ENCODE results near the gene SYNE3. TPM values are rescaled to one million over a fixed set of nuclear protein-coding genes. Genes with fewer than 3 reads are reported as not detected.

SYNE3 gene
- total RNA-seq, 4 donors from 2014 or later: 4.9 to 36.1 (median 15.2) TPM

GRCh38 chr14:95551435-95551834, 35.0 kb upstream of the SYNE3 start:
- Histone ChIP-seq H3K36me3 (no peaks in the 10 kb centered on the region), H3K27ac (no peak overlapping the region), H3K27me3 (no peaks in the 10 kb centered on the region), H3K9me3 (no peaks in the 10 kb centered on the region), H3K4me1 (no peaks in the 10 kb centered on the region), H3K4me3 (no peak overlapping the region)
- intact Hi-C loops (cut with DNase I; ENCODE audit: low total_unique reads): no loop called here
- DNase-seq: no peak
- no peak for TF ChIP-seq CTCF (IDR thresholded peaks at IDR 0.05)

- DNase-seq: no peak
Observed at GRCh38 chr14:95549656-95550585, 33.5 kb upstream of the SYNE3 start.

GRCh38 chr14:95548328-95548929, 32.0 kb upstream of the SYNE3 start:
- no peak for TF ChIP-seq POLR2A (IDR thresholded peaks at IDR 0.05)
- TF ChIP-seq CTCF (IDR thresholded peaks at IDR 0.05): no peak
- DNase-seq: no peak
- Histone ChIP-seq H3K4me1 (no peaks in the 10 kb centered on the region), H3K9me3 (no peaks in the 10 kb centered on the region), H3K4me3 (no peak overlapping the region), H3K27ac (no peak overlapping the region), H3K36me3 (no peaks in the 10 kb centered on the region), H3K27me3 (no peaks in the 10 kb centered on the region)
- intact Hi-C loops (cut with DNase I; ENCODE audit: low total_unique reads): no loop called here

More at GRCh38 chr14:95549656-95550585, 33.5 kb upstream of the SYNE3 start:
- Histone ChIP-seq H3K27me3 (no peaks in the 10 kb centered on the region), H3K27ac (no peak overlapping the region), H3K36me3 (no peaks in the 10 kb centered on the region), H3K9me3 (no peaks in the 10 kb centered on the region), H3K4me3 (no peak overlapping the region), H3K4me1 (no peaks in the 10 kb centered on the region)
- TF ChIP-seq CTCF (IDR thresholded peaks at IDR 0.05): no peak
- TF ChIP-seq POLR2A (IDR thresholded peaks at IDR 0.05): no peak
- intact Hi-C loops (cut with DNase I; ENCODE audit: low total_unique reads): no loop called here

GRCh38 chr14:95547626-95548327, 31.3 kb upstream of the SYNE3 start:
- H3K27ac ChIP-seq: no peak overlapping the region
- no peak overlapping the region for H3K4me3 ChIP-seq
- DNase-seq: no peak
- H3K9me3 ChIP-seq: no peaks in the 10 kb centered on the region
- no peaks in the 10 kb centered on the region for H3K4me1 ChIP-seq
- TF ChIP-seq CTCF (IDR thresholded peaks at IDR 0.05) (no peak), POLR2A (IDR thresholded peaks at IDR 0.05) (no peak)
- intact Hi-C loops (cut with DNase I; ENCODE audit: low total_unique reads): no loop called here
- no peaks in the 10 kb centered on the region for H3K36me3 ChIP-seq
- H3K27me3 ChIP-seq: no peaks in the 10 kb centered on the region

GRCh38 chr14:95547272-95547625, 30.8 kb upstream of the SYNE3 start:
- H3K27ac ChIP-seq: no peak overlapping the region
- DNase-seq: no peak

More at GRCh38 chr14:95547272-95547625, 30.8 kb upstream of the SYNE3 start:
- H3K4me1 ChIP-seq: no peaks in the 10 kb centered on the region
- H3K4me3 ChIP-seq: no peak overlapping the region
- H3K36me3 ChIP-seq: no peaks in the 10 kb centered on the region
- intact Hi-C loops (cut with DNase I; ENCODE audit: low total_unique reads): no loop called here
- no peak for TF ChIP-seq CTCF (IDR thresholded peaks at IDR 0.05)
- H3K27me3 ChIP-seq: no peaks in the 10 kb centered on the region
- no peaks in the 10 kb centered on the region for H3K9me3 ChIP-seq
